ENCODE measurements around the gene RPRD1B. TPM values are rescaled to one million over a fixed set of nuclear protein-coding genes. Genes with fewer than 3 reads are reported as not detected.

The RPRD1B gene, protein sequence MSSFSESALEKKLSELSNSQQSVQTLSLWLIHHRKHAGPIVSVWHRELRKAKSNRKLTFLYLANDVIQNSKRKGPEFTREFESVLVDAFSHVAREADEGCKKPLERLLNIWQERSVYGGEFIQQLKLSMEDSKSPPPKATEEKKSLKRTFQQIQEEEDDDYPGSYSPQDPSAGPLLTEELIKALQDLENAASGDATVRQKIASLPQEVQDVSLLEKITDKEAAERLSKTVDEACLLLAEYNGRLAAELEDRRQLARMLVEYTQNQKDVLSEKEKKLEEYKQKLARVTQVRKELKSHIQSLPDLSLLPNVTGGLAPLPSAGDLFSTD
- 12.7 and 21.1 TPM in 2 replicates for total RNA-seq

DNA sequence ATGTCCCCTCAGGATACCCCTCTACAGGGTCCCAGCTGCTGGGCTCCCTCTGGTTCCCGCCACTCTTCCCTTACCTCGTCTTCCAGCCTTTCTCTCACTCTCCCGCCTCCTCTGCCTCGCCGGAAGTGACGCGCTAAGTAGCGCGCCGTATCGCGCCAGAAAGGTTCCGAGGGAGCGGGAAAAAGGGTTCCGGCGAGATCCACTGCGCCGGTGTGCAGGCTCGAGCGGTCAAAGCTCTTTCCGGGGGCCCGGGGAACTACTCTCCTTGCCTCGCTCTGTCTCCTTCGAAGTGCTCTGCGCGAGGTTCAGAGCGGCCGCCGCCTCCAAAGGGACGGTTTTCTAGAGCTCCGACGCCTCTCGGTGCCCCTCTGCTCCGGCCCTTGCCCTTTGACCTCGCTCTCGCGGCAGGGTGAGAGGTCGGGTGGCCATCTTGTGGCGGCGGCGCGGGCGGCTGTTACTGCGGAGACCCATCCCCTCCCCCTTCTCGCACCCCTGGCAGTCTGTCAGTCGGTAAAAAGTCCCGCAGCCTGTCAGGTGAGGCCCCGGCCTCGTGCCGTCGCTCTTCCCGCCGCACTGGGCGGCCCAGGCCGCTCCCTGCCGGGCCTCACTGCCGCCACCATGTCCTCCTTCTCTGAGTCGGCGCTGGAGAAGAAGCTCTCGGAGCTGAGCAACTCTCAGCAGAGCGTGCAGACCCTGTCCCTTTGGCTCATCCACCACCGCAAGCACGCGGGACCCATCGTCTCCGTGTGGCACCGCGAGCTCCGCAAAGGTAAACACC lies at the start of gene RPRD1B, which contains the start of gene TTI1:
Gene RPRD1B (plus strand): TSS at position 417 of the 778 bp plus-strand sequence. CDS start 202 bp downstream, at position 619.
Gene TTI1 (minus strand): TSS at position 127 of the 778 bp plus-strand sequence. CDS start 19,640 bp downstream, outside the sequence.
- H3K4me3 ChIP-seq (ENCODE audit: low read depth, low read length), result peak within 1 kb of the TSS; percentile 88
- TF ChIP-seq CTCF (IDR thresholded peaks at IDR 0.05; ENCODE audit: insufficient read depth, low read length, poor library complexity, severe bottlenecking), result no peak
- H3K27me3 ChIP-seq (ENCODE audit: control insufficient read depth, insufficient read depth, low read length), result no peaks in the 10 kb centered on the region
- no peaks in the 10 kb centered on the region for H3K36me3 ChIP-seq (ENCODE audit: control insufficient read depth, insufficient read depth, low read length)
- peak; percentile 45 for DNase-seq (ENCODE audit: low read depth)

- TF ChIP-seq CTCF (IDR thresholded peaks at IDR 0.05; ENCODE audit: insufficient read depth, low read length, poor library complexity, severe bottlenecking), result no peak
- Histone ChIP-seq H3K36me3 (ENCODE audit: control insufficient read depth, insufficient read depth, low read length) (no peaks in the 10 kb centered on the region), H3K27me3 (ENCODE audit: control insufficient read depth, insufficient read depth, low read length) (no peaks in the 10 kb centered on the region), H3K4me3 (ENCODE audit: low read depth, low read length) (no peak overlapping the region)
- DNase-seq (ENCODE audit: low read depth), result no peak
These were observed 49.3 kb upstream of the RPRD1B start for GRCh38 chr20:37984018-37984785.

DNA sequence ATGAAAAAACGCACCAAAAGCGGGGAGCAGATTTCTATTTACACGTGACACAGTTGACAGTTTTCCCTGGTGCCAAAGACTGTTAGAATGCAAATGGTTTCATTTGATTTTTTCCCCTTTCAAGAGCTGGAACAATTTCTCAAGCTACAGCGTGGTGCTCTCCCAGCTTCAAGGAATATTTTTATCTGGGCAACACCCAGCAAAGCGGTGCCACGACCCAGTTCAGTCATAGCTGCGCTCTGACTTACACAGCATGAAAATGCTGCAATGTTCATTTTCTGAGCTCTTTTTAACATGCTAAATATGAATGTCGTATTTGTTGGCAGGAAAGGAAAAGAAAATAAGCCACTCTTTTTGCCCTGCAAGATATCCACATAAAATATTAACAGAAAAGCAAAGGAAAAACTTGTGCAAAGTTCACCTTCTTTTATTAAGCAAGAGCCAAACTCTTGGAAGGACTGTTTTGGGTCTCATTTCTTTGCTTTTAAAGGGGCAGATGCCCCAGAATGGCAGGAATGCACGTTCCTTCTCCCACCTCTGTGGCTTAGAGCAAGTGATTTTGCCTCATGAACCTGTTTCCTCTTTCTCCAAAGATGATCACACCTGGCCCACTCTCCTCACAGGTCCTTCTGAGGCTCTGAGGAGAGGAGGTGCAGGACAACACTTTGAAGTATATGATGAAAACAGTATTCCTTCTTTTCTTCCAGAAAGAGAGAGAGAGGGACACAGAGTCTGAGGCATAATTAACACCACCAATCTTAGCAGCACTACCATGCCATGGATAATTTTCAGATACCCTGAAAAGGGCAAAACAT lies 47.3 kb upstream of the RPRD1B start:
- no peak overlapping the region for H3K4me3 ChIP-seq (ENCODE audit: low read depth, low read length)
- DNase-seq (ENCODE audit: low read depth), result no peak
- no peaks in the 10 kb centered on the region for H3K27me3 ChIP-seq (ENCODE audit: control insufficient read depth, insufficient read depth, low read length)
- no peaks in the 10 kb centered on the region for H3K36me3 ChIP-seq (ENCODE audit: control insufficient read depth, insufficient read depth, low read length)
- no peak for TF ChIP-seq CTCF (IDR thresholded peaks at IDR 0.05; ENCODE audit: insufficient read depth, low read length, poor library complexity, severe bottlenecking)

GRCh38 chr20:37986873-37987601 lies 46.5 kb upstream of the RPRD1B start:
- no peaks in the 10 kb centered on the region for H3K36me3 ChIP-seq (ENCODE audit: control insufficient read depth, insufficient read depth, low read length)
- no peak for DNase-seq (ENCODE audit: low read depth)
- TF ChIP-seq CTCF (IDR thresholded peaks at IDR 0.05; ENCODE audit: insufficient read depth, low read length, poor library complexity, severe bottlenecking), result no peak
- no peaks in the 10 kb centered on the region for H3K27me3 ChIP-seq (ENCODE audit: control insufficient read depth, insufficient read depth, low read length)
- H3K4me3 ChIP-seq (ENCODE audit: low read depth, low read length), result no peak overlapping the region

Data from kidney epithelial cell (primary cell).